GM23338 (cell line): ENCODE results near the gene TAOK3.

Experiments used
- CREB1 ChIP-seq: fragments of 250-450 bp; sonication (Bioruptor Pico); IDR thresholded peaks from 2 replicates; pipeline ENCODE4 v1.5.0; 2020; ENCODE audit warnings: low read depth, mild to moderate bottlenecking, moderate library complexity
- CTCF ChIP-seq, 2 experiments: fragments of 200-600 bp in 1 of 2; sonication (generic) in 1 of 2; conservative IDR thresholded peaks; 2 replicates each; pipeline versions ENCODE4 v1.5.1 to v1.6.1; 2016 to 2017; ENCODE audit warnings: antibody characterized with exemption in 2 of 2, low read depth in 2 of 2, mild to moderate bottlenecking in 2 of 2, moderate library complexity in 1 of 2
- EZH2 ChIP-seq: fragments of 200-600 bp; sonication (generic); IDR thresholded peaks from one replicate; pipeline ENCODE4 v1.8.0; 2017; ENCODE audit warnings: antibody characterized with exemption, mild to moderate bottlenecking, low read depth; ENCODE audit not compliant: unreplicated experiment
- POLR2AphosphoS5 ChIP-seq: IDR thresholded peaks from 2 replicates; pipeline ENCODE4 v1.6.1; 2016; ENCODE audit warnings: antibody characterized with exemption, low read depth
- ZNF114 ChIP-seq: fragments of 250-450 bp; sonication (Bioruptor Pico); IDR thresholded peaks from 2 replicates; pipeline ENCODE4 v1.5.0; 2020; ENCODE audit warnings: mild to moderate bottlenecking, moderate library complexity

GRCh38 chr12:118102609-118103008 lies 270.1 kb downstream of the TAOK3 start:
- no peak for TF ChIP-seq CTCF (conservative IDR thresholded peaks at IDR 0.05; ENCODE audit: low read depth in 2 of 2)
- TF ChIP-seq EZH2, result no peak
- TF ChIP-seq ZNF114 (CRISPR knock-in tag), result no peak
- TF ChIP-seq CREB1 (CRISPR knock-in tag), result no peak
- no peak for TF ChIP-seq POLR2AphosphoS5
